NCI-H1105 treated with DMSO at 0.1 percent for 48 hours (cell line): Measurements from ENCODE around the gene RIN2.
"Not testable (repeated sequence)": the region's sequence is repeated elsewhere in the genome, so short reads cannot be mapped to it uniquely, and the experiment has no call there.

Experiments
- DNase-seq: peaks from one replicate; lab custom pipeline; 2025; lab: John Stamatoyannopoulos, UW

The RIN2 gene

DNA sequence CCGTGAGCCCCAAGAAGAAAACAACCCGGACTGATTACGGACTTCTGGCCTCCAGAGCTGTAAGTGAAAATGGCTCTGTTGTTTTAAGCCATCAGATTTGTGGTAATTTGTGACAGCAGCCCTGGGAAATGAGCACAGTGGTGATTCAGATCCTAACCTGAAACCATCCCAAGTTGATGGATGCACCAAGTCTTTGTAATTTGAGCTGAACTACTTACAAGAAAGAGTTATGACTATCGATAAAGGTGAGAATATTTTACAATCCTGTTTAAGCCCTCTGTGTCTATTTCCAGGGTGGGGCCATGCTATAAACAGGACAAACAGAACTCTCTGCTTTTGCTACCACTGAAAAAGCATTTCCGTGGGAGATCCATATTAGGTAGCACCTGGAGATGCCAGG lies 19.1 kb upstream of the RIN2 start:
- DNase-seq = no peak

- no peak for DNase-seq
These were observed 18.7 kb upstream of the RIN2 start for GRCh38 chr20:19739351-19739750.

- DNase-seq = no peak
These were observed 17.5 kb upstream of the RIN2 start for GRCh38 chr20:19740512-19740911.

- no peak for DNase-seq
These were observed 16.1 kb upstream of the RIN2 start for GRCh38 chr20:19741924-19742323.

- DNase-seq = no peak
These were observed 15.0 kb upstream of the RIN2 start for GRCh38 chr20:19742974-19743639.

GRCh38 chr20:19743640-19743995 lies 14.4 kb upstream of the RIN2 start:
- no peak for DNase-seq

- no peak for DNase-seq
These were observed 13.0 kb upstream of the RIN2 start for GRCh38 chr20:19745106-19745505.

DNA sequence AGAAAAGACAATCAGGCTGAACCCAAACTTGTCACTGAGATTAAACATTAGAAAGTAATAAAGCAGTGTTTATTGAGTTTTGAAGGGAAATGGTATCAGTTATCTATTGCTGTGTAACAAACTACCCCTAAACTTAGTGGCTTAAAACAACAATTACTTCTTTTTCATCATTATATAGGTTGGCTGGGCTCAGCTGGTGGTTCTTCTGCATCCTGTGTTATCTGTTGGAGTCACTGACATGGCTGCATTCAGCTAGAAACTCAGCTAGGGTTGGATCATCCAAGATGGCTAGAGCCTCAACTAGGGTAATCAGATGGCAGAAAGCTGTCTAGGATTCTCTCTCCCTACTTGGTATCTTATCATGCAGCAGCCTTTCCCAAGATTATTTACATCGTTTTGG lies 12.5 kb upstream of the RIN2 start:
- no peak for DNase-seq

DNA sequence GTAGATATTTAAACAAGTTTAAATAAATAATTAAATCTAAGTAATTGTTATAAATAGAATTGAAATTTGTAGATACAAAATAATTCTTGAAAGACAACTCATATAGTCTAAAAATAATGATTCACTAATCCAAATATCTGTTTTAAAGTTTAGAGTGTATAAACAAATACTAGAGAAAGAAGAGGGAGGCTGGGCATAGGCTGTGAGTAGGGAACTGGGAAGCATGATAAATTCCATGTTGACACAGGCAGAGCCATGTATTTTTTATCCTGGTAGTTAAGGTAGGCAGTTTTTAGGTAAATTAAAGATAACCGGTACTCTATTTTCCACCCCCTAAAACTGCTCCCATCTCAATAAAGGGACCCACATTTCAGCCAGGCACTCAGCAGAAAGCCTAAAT lies 11.7 kb upstream of the RIN2 start:
- DNase-seq = no peak

GRCh38 chr20:19747903-19748302 lies 10.2 kb upstream of the RIN2 start:
- no peak for DNase-seq

DNA sequence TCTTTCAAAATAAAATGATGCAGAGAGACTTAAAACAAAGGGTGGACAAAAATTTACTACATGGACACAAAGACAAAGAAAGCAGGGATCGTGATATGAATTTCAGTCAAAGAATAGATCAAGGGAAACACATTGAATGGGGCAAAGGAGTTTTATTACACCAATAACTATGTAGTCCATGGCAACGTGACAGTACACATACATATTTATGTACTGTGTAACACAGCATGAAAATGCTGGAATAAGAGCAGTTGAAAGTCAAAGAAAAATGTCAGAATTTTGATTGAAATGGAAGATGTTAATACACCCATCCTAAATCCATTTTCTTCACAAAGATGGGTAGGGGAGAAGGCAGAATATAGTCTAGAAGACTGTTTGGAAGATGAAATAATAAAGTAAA lies 9.4 kb upstream of the RIN2 start:
- DNase-seq = no peak

GRCh38 chr20:19749618-19750071 lies 8.4 kb upstream of the RIN2 start:
- no peak for DNase-seq

GRCh38 chr20:19750101-19750606 lies 7.9 kb upstream of the RIN2 start:
- DNase-seq = peak; percentile 6

DNA sequence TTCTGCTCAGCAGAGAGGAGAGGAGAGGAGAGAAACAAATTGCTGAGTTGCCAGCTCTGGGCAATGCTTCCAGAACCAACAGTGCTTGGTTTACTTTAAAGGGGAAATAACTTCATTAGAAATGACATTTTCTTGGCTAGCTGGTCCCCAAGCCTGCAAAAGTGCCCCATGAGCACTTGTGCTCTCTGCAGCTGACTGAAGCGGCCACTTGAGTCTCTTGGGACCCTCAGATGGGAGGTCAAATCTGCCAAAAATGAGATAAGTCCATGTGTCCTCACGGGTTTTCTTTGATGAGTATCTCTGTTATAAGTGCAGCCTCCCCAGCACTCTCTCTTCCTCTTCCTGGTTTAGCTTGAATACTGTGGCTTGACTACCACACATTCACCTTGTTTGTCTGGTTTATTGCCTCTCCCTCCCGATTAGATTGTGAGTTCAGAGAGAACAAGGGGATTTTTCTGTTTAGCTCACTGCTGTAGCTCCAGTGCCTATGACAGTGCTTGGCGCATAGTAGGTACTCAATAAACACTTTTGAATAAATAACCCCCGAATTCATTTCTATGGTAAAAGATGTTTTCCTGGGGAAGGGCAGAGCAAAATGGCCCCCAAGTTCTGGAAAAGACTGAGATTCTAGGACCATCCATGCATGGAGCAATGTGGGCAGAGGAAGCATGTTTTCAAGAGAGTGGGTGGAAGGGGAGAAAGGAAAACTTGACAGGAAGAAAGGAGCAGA lies 7.0 kb upstream of the RIN2 start:
- DNase-seq = no peak

- not testable (repeated sequence) for DNase-seq
These were observed 3.9 kb upstream of the RIN2 start for GRCh38 chr20:19754201-19754600.

DNA sequence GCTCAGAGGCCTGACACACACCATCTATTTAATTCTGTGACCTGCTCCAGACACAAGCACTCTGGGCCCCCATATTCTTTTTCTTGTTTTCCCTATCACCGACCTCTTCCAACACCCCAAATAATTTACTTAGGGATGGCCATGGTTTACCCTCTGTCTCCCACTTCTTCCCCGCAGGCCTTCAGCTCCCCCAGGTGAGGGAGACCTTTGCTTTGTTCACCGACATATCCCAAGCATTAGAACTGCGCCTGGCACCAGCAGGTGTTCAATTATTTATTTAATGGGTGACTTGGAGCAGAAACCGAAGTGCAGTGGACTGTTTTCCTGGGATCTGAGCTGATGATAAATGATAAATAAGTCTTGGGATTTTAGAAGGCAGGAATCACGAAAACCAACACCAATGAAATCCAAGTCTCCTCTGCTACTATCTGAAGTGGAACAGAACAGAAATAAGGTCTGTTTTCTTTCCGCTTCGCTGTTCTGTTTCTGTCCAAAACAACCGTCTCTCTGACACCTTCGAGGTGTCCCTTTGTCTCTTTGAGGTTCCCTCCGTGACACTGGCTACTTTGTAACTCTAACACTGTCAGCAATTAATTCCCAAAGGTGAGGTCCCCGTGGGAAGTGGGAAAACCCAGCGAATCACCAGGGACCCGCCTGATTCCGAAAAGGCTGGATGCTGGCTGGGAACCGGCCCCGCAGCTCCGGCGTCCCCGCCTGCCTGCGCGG lies 1.1 kb upstream of the RIN2 start:
- peak; percentile 48 for DNase-seq

DNA sequence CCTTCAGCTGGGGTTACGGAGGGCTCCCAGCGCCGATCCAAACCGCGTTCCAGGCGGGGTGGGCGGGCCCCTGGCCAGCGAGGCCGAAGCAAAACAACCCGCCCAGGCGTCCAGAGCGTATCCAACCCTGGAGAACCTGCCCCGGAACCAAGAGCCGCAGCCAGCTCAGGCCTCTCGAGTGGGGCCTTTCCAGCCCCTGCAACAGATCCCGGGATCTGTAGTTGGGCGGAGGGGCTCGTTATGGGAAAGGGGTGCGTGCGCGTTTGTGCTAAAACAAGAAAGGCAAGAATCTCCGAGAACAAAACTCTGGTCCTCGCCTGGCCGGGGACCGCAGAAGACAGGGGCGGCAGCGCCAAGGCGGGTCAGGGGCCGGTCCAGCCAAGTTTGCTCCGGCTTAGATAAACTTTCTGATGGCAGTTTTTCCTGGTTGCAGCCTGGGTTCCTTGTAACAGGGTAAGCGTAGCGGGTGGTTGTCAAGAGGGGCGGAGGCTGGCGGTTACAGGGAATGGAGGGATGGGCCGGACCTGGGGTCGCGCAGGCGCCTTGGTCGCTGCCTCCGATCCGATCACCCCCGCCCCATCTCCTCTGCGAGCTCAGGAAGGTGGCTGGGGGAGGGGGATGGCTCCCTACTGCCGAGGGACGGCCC lies 448 bp upstream of the RIN2 start:
- peak; percentile 80 for DNase-seq

DNA sequence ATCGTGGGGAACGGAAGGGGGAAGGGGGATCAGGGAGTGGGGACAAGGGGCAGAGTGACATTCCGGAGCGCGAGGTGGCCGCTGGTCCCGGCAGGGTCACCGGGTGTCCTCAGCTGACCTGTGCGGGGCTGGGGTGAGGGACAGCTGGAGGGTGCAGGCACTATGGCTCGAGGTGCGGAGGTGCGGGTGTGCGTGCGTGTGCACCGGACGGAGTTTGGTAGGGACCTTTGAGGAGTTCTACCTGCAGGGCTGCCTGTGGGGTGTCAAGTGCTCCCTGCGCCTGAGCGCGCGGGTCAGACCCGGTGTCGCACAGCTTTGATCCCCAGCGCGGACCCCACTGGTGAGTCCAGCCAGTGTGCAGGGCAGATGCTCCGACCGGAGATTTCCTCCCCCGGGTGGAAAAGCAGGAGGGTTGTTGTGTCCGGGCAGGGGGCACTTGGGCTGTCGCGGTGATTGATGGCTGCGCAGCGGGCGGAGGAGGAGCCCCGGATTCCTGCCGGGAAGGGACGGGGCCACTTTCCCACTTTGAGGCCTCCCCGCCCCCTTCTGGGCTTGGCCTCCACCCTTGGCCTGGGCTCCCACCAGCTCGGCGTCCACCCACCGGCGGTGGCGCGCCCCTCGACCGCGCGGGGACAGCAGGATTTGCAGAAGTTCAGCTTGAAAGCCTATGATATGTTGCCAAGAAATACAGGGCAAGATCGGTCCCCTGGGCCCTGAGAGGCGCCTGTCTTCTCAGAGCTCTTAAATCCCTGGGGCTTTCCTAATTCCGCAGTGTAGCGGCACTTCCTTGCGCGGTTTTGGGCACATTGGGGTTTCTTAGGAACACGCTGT lies 658 bp downstream of the RIN2 start:
- DNase-seq = no peak

DNA sequence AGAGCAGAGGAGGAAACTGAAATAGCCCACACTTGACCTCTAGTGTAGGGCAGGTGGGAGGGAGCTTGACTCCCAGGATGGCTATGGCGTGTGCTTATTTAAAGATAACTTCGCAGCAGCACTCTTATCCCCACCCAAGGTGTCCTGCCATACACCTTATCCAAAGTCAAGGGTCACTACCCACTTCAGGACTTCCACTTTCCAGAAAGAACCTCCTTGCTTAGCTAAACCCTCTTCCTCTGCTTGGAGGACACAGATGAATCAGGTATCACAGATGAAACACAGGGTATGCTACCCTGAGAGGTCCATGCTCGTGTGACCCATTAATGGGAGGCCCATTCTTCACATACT lies 2.3 kb downstream of the RIN2 start:
- no peak for DNase-seq

GRCh38 chr20:19761326-19761725 lies 3.3 kb downstream of the RIN2 start:
- no peak for DNase-seq

- peak; percentile 35 for DNase-seq
These were observed 3.8 kb downstream of the RIN2 start for GRCh38 chr20:19761841-19762240.

DNA sequence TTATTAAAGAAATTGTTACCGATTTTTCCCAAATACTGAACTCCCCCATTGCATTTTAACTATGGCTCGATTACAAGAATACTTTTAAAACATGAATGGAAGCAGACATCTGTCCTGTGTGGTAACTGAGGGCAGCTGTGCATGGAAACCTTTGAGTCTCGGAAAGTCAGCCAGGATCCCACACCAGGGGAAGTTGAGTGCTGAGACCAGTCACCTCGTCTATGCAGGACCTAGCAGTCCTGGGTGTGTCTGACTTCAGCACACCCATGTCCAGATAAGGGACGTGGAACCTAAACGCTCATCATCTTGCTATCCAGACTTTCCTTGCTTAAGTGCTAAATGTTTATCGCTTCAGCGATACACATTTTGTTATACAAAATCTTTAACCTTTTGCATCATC lies 6.1 kb downstream of the RIN2 start:
- DNase-seq = no peak
